ENCODE data around the gene TMEM139. TPM values are rescaled to one million over a fixed set of nuclear protein-coding genes. Genes with fewer than 3 reads are reported as not detected.
A peak's percentile ranks its signal among the peaks of the same experiment; 100 is the strongest.

Gene TMEM139
- total RNA-seq, 2 donors from 2014 or later = 1.6 to 2.3 TPM

GRCh38 chr7:143325240-143325639 is 40.5 kb downstream of the TMEM139 start:
- TF ChIP-seq CTCF (conservative IDR thresholded peaks at IDR 0.05) = no peak
- Histone ChIP-seq H3K4me1 (ENCODE audit: control insufficient read depth, insufficient read depth, low read length) (no peaks in the 10 kb centered on the region), H3K4me3 (ENCODE audit: low read length) (no peak overlapping the region), H3K9me3 (ENCODE audit: control insufficient read depth, low read length) (no peaks in the 10 kb centered on the region), H3K36me3 (ENCODE audit: control insufficient read depth, insufficient read depth, low read length) (no peaks in the 10 kb centered on the region), H3K27ac (ENCODE audit: low read depth, low read length) (no peak overlapping the region), H3K9ac (ENCODE audit: extremely low read depth, low read length, poor library complexity, severe bottlenecking) (no peak overlapping the region), H3K27me3 (ENCODE audit: control insufficient read depth, insufficient read depth, low read length, poor library complexity, severe bottlenecking) (no peaks in the 10 kb centered on the region)
- H3K36me3 Mint-ChIP-seq (ENCODE audit: low read depth) = no peaks in the 10 kb centered on the region
- no peak overlapping the region for H3K4me3 Mint-ChIP-seq
- no peaks in the 10 kb centered on the region for H3K9me3 Mint-ChIP-seq
- H3K27ac Mint-ChIP-seq = no peak overlapping the region
- H3K4me1 Mint-ChIP-seq = peaks cover 12% of the 10 kb centered on the region
- DNase-seq = no peak
- H3K27me3 Mint-ChIP-seq (ENCODE audit: insufficient read depth) = peaks cover 11% of the 10 kb centered on the region
- WGBS, 2 experiments (ENCODE audit: insufficient coverage in 1 of 2, insufficient read length in 1 of 2) = 75% methylated on average over 1 of the region's 2 CpGs; no CpG with 5 or more reads in 1 of the 2 experiments

GRCh38 chr7:143327903-143328302 is 43.1 kb downstream of the TMEM139 start:
- no peaks in the 10 kb centered on the region for H3K9me3 Mint-ChIP-seq
- Histone ChIP-seq H3K27ac (ENCODE audit: low read depth, low read length) (no peak overlapping the region), H3K9ac (ENCODE audit: extremely low read depth, low read length, poor library complexity, severe bottlenecking) (no peak overlapping the region), H3K9me3 (ENCODE audit: control insufficient read depth, low read length) (no peaks in the 10 kb centered on the region), H3K36me3 (ENCODE audit: control insufficient read depth, insufficient read depth, low read length) (no peaks in the 10 kb centered on the region), H3K4me3 (ENCODE audit: low read length) (no peak overlapping the region), H3K4me1 (ENCODE audit: control insufficient read depth, insufficient read depth, low read length) (no peaks in the 10 kb centered on the region), H3K27me3 (ENCODE audit: control insufficient read depth, insufficient read depth, low read length, poor library complexity, severe bottlenecking) (no peaks in the 10 kb centered on the region)
- TF ChIP-seq CTCF (conservative IDR thresholded peaks at IDR 0.05) = no peak
- peaks cover 16% of the 10 kb centered on the region for H3K27me3 Mint-ChIP-seq (ENCODE audit: insufficient read depth)
- no peak overlapping the region for H3K27ac Mint-ChIP-seq
- DNase-seq = no peak
- 90 to 92% methylated on average over 3 to 5 of the region's 5 CpGs for WGBS, 2 experiments (ENCODE audit: insufficient coverage in 1 of 2, insufficient read length in 1 of 2)
- no peak overlapping the region for H3K4me3 Mint-ChIP-seq
- peaks cover 12% of the 10 kb centered on the region for H3K4me1 Mint-ChIP-seq
- no peaks in the 10 kb centered on the region for H3K36me3 Mint-ChIP-seq (ENCODE audit: low read depth)

GRCh38 chr7:143329471-143330170 is 44.9 kb downstream of the TMEM139 start:
- Mint-ChIP-seq H3K4me1 (peaks cover 12% of the 10 kb centered on the region), H3K36me3 (ENCODE audit: low read depth) (no peaks in the 10 kb centered on the region), H3K9me3 (no peaks in the 10 kb centered on the region), H3K27me3 (ENCODE audit: insufficient read depth) (peaks cover 14% of the 10 kb centered on the region), H3K4me3 (no peak overlapping the region), H3K27ac (no peak overlapping the region)
- H3K9me3 ChIP-seq (ENCODE audit: control insufficient read depth, low read length) = no peaks in the 10 kb centered on the region
- no peak for DNase-seq
- no peaks in the 10 kb centered on the region for H3K36me3 ChIP-seq (ENCODE audit: control insufficient read depth, insufficient read depth, low read length)
- TF ChIP-seq CTCF (conservative IDR thresholded peaks at IDR 0.05) = peak; percentile 45
- WGBS, 2 experiments (ENCODE audit: insufficient coverage in 1 of 2, insufficient read length in 1 of 2) = 93 to 95% methylated on average over 7 to 8 of the region's 10 CpGs
- no peaks in the 10 kb centered on the region for H3K4me1 ChIP-seq (ENCODE audit: control insufficient read depth, insufficient read depth, low read length)
- no peaks in the 10 kb centered on the region for H3K27me3 ChIP-seq (ENCODE audit: control insufficient read depth, insufficient read depth, low read length, poor library complexity, severe bottlenecking)
- H3K9ac ChIP-seq (ENCODE audit: extremely low read depth, low read length, poor library complexity, severe bottlenecking) = no peak overlapping the region
- H3K4me3 ChIP-seq (ENCODE audit: low read length) = no peak overlapping the region
- no peak overlapping the region for H3K27ac ChIP-seq (ENCODE audit: low read depth, low read length)

Data from endodermal cell (in vitro differentiated cells).